LNCAP (cell line): ENCODE results near the gene CCDC9.

ENCODE experiments used
- TF ChIP-seq, protein P1 (sequence below): fragments of 450-650 bp; IDR thresholded peaks from 2 replicates; pipeline ENCODE4 v1.5.1; 2017; ENCODE audit warnings: mild to moderate bottlenecking

CCDC9 gene

DNA sequence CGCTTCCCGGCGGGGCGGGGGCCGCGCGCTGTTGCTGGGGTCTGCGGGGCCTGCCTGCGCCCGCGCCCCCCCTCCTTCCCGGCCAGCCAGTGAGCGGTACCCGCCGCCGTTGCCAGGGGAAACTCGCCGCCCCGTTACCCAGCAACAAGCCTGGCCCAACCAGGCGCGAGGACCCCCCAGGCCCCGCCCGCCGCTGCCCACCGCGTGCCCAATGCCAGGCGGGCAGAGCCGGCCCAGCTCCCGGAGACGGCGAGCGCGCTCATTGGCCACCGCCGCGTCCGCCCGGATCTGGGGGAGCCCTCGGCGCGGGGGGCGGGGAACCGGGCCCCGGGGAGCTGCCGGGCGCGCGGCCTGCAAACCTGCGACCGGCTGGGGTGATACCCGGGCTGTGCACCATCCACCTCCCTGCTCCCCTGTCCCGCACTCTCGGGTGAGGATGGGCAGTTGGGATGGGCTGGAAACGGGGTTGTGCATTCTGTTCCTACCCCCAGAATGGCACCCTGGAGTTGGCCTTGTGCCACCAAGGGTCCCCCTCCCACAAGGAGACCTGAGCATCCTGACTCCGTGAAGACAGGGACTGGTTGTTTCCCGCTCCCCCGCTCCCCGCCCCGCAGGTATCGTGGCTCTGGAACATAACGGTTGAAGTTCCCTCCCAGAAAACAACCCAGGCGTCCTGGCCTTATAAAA, 16.6 kb upstream of the CCDC9 start:
- TF ChIP-seq, protein P1, sequence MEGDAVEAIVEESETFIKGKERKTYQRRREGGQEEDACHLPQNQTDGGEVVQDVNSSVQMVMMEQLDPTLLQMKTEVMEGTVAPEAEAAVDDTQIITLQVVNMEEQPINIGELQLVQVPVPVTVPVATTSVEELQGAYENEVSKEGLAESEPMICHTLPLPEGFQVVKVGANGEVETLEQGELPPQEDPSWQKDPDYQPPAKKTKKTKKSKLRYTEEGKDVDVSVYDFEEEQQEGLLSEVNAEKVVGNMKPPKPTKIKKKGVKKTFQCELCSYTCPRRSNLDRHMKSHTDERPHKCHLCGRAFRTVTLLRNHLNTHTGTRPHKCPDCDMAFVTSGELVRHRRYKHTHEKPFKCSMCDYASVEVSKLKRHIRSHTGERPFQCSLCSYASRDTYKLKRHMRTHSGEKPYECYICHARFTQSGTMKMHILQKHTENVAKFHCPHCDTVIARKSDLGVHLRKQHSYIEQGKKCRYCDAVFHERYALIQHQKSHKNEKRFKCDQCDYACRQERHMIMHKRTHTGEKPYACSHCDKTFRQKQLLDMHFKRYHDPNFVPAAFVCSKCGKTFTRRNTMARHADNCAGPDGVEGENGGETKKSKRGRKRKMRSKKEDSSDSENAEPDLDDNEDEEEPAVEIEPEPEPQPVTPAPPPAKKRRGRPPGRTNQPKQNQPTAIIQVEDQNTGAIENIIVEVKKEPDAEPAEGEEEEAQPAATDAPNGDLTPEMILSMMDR, result no peak

DNA sequence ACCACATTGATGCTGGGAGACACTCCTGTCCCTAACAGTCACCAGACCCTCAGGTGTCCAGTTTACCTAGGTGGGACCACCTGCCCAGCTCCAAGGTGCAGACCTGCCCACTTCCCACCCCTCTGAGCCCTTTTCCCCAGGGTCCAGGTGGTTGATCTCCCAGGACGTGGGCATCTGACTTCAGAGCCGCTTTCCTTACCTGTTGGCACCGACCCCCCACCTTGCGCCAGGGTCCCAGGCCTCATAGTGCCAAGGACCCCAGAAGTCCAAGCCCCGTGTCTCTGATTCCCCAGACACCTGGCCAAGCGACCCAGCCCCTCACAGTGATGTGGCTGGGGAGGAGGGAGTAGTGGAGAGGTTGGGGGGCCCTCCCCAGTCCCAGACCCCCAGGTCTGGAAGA, 15.8 kb upstream of the CCDC9 start:
- TF ChIP-seq, protein P1, result no peak

DNA sequence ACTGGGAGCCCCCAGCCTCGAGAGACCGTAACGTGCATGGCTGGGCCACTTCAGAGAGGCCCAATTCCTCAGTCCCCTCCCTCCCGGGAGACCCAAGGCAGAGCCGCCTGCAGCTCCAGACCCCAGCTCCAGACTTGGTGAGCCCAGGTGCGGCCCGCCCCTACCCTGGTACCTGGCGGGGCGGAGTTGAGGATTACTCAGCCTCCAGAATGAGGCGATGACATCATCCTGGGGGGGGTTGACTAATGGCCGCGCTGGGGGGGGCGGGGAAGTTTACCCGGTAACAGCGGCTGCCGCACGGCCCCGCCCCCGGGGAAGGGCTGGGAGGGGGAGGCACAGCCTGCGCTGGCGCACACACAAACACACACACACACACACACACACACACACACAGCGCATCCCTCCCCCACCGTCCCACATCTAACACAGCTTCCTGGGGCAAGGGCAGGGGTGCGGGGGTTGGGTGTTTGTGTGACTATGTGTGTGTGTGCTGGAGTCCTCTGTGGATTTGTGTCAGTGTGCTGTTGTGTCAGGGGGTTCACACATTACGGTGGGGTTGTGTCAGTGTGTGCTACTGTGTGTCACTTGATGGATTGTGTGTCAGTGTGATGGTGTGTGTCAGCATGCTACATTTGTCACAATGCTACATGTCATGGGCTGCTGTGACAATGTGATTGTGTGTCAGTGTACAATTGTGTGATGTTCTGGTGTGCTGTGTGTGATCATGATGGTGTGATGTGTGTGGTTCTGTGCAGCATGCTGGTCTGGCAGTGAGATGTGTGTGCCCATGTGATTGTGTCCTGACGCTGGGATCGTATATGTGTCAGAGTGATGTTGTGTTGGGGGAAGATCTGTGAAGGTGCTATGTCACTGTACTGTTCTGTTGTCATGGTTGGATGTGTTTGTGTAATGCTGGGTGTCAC, 15.1 kb upstream of the CCDC9 start:
- TF ChIP-seq, protein P1, result no peak

DNA sequence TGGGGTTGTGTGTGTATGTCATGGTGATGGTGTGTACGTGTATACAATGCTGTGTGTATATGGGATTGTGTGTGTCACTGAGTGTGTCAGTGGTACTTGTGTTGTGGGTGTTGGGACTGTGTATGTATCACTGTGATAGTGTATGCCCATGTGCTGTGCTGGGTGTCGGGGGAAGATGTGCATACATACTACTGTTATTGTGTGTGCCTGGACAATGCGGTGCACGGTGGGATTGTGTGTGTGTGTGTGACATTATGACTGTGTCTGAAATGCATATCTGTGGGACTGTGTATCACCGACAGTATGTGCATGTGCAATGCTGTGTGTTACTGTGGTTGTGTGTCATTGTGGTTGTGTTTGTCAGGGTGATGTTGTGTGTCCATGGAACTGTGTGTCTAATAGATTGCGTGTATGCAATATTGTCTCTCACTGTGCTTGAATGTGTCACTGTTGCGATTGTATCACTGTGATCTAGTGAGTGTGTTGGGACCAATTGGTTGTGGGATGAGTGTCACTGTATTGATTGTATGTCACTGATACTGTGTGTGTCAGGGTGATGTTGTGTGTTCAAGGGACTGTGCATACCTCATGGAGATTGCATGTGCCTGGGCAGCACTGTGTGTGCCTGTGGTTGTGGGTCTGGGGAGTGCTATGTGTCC, 14.3 kb upstream of the CCDC9 start:
- TF ChIP-seq, protein P1, result no peak

DNA sequence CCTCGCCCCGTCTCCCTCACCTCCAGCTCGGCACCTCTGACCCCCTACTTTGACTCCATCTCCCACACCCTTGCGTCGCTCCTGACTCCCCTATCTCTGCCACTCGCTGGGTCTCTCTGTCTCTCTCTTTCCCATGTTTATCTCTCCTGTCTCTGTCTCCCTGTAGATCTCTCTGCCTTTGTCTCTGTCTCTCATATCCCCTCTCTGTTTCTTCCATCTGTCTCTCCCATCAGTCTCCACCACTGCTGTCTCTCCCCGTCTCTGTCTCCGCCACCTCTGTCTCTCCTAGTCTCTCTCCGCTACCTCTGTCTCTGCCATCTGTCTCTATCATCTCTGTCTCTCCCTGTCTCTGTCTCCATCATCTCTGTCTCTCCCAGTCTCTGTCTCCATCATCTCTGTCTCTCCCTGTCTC, 13.0 kb upstream of the CCDC9 start:
- TF ChIP-seq, protein P1, result no peak

DNA sequence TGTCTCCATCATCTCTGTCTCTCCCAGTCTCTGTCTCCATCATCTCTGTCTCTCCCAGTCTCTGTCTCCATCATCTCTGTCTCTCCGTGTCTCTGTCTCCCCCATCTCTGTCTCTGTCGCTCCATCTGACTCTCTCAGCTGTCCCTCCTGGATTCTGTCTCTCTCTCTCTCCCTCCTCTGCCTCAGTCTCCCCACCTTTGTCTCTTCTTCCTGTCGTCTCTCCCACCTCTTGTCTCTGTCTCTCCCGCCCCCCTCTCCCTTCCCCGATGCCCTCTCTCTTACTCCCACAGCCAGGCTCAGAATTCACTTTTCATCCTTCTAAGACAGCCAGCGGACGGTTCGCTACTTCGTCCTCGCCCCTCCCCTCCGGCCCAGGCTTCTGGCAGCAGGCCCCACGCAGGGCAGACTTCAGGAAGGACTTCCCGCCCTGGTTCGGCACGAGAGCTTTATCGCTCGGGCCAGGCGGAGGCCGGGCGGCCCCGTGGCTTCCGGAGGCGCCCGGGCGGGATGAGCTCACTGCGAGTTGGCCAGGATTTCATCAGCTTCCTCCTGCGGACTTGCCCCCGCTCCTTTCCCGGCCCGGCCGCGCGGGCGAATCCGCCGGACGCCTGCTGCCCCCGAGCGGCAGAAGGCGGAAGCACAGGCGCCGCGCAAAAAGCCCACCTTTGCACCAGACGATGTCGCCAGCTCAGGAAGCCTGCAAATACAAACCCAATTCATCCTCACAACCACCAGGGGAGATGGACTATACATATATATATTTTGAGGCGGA, 12.4 kb upstream of the CCDC9 start:
- TF ChIP-seq, protein P1, result peak; percentile 80
